Pancreas (tissue), 10 donors: ENCODE data around the gene SYNJ1. TPM values are rescaled to one million over a fixed set of nuclear protein-coding genes. Genes with fewer than 3 reads are reported as not detected.

Experiments used
- ATAC-seq, 4 donors: fragments of 200-7000 bp; cut with Tn5 transposase; one replicate each; pipeline versions ENCODE4 v1.8.0 to v1.9.1; 2020; ENCODE audit warnings: mild to moderate bottlenecking in 4 of 4, moderate library complexity in 4 of 4
- DNase-seq, 6 donors: peaks; one replicate each; pipeline ENCODE4 v3.0.0-alpha.2; 2020
- FAIRE-seq: peaks from 2 replicates; lab custom pipeline; 2012; peaks lifted over from hg19 to GRCh38; lab: Jason Lieb, UNC
- H3K27ac ChIP-seq, 4 donors: fragments of 200-600 bp; sonication (generic); 1 replicate in 3 of 4; 2 replicates in 1 of 4; pipeline versions ENCODE4 v1.5.0 to v1.8.0; 2020
- H3K27me3 ChIP-seq, 4 donors: fragments of 200-600 bp; one replicate each; pipeline ENCODE4 v1.8.0; 2021
- H3K36me3 ChIP-seq, 3 donors: fragments of 200-600 bp; sonication (generic) in 1 of 3; one replicate each; pipeline versions ENCODE4 v1.5.0 to v1.8.0; 2020 to 2021
- H3K4me1 ChIP-seq, 3 donors: fragments of 200-600 bp; one replicate each; pipeline ENCODE4 v1.8.0; 2021
- H3K4me3 ChIP-seq, 4 donors: fragments of 200-600 bp; sonication (generic) in 2 of 4; one replicate each; pipeline versions ENCODE4 v1.5.0 to v1.8.0; 2020 to 2021
- H3K9me3 ChIP-seq, 4 donors: fragments of 200-600 bp; one replicate each; pipeline ENCODE4 v1.8.0; 2021
- CTCF ChIP-seq, 4 donors: fragments of 200-600 bp; sonication (generic) in 3 of 4; IDR thresholded peaks; one replicate each; pipeline versions ENCODE4 v1.5.0 to v1.8.0; 2021; ENCODE audit warnings: antibody characterized with exemption in 4 of 4
- WGBS, 2 donors: extraction: QIAGEN DNeasy Blood & Tissue Kit; methylation state at CpG; one replicate each; pipeline ENCODE4 v1.1.7; 2013; 5-methylcytosine and 5-hydroxymethylcytosine counted together
- intact Hi-C, 3 donors: fragments of 100-400 bp; cut with DNase I; formaldehyde crosslinking; loops; one replicate each; pipeline versions ENCODE4 v1.11.1 to v1.14.2; 2022
- polyA plus RNA-seq, 2 donors: library from polyadenylated mRNA; stranded (reverse); fragments of 200-250 nt; gene quantifications; one replicate each; pipeline ENCODE4 v1.2.3, GENCODE V29; 2013
- total RNA-seq, 6 donors: library from RNA; stranded (reverse); fragmentation: NEBNext Ultra II Directional in 4 of 6; extraction: Animal tissue kit (Norgen Biotek cat#: 25700) in 4 of 6; gene quantifications; one replicate each; pipeline versions ENCODE4 v1.2.1 to v1.2.4, GENCODE V29; 2021 to 2023
- donor health status: healthy with polysubstance abuse.
- donor health status: DM: no; HTN: no; CAD: no; lungs with moderate emphysema.
- donor health status: DM: no; HTN: no; CAD: no.
- donor health status: control.
- donor health status: control.
- donor health status: Bipolar disorder and iron deficiency.
- donor health status: DM: yes; HTN: yes; CAD: no.
- donor health status: DM: no; HTN: no; CAD: no.
- donor health status: DM: no; HTN: no; CAD: no.
- donor health status: DM: yes; HTN: yes; CAD: no.

SYNJ1 gene
- total and polyA plus RNA-seq, 8 donors = 3.5 to 9.9 (median 4.9) TPM

GRCh38 chr21:32733356-32733755 is 5.5 kb upstream of the SYNJ1 start:
- no peak for FAIRE-seq
- H3K9me3 ChIP-seq = no peaks in the 10 kb centered on the region
- H3K27ac ChIP-seq = no peak overlapping the region
- no peak for TF ChIP-seq CTCF (IDR thresholded peaks at IDR 0.05)
- H3K4me1 ChIP-seq = no peaks in the 10 kb centered on the region
- H3K27me3 ChIP-seq = no peaks in the 10 kb centered on the region
- H3K4me3 ChIP-seq = no peak overlapping the region
- DNase-seq = no peak
- WGBS, 2 donors = 94% methylated on average over 6 of the region's 6 CpGs
- intact Hi-C loops = no loop called here
- peaks cover 0 to 15% (median 4%) of the 10 kb centered on the region in 3 donors for H3K36me3 ChIP-seq
- no peak for ATAC-seq

GRCh38 chr21:32732544-32732943 is 4.7 kb upstream of the SYNJ1 start:
- Histone ChIP-seq H3K4me3 (no peak overlapping the region), H3K9me3 (no peaks in the 10 kb centered on the region), H3K27ac (no peak overlapping the region), H3K27me3 (no peaks in the 10 kb centered on the region), H3K36me3 (peaks cover 0 to 15% (median 4%) of the 10 kb centered on the region in 3 donors), H3K4me1 (no peaks in the 10 kb centered on the region)
- ATAC-seq = no peak
- DNase-seq = no peak
- intact Hi-C loops = no loop called here
- WGBS, 2 donors = 86 to 88% methylated on average over 3 of the region's 3 CpGs
- TF ChIP-seq CTCF (IDR thresholded peaks at IDR 0.05) = no peak
- FAIRE-seq = no peak

DNA sequence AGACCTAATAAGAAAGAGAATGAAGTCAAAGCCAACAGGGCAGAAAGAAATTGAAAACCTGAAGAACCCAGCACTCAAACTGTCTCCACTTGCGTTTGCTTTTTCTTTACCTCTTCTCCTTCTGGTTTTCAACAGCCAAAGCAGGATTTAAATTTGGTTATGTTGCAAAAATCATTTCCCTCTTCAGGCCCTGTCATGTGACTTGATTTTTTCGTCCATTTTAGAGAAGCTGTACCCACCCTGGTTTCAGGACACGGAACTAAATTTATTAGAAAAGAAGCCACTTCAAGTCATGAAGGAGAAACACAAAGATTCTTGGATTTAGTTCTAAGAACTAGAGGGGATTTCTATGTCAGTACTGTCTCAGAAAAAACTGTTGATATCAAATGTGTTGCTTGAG is 1.0 kb upstream of the SYNJ1 start:
- FAIRE-seq = no peak
- peak overlapping the region in 2 of 4 donors; percentile 90 to 94 for H3K27ac ChIP-seq
- H3K4me3 ChIP-seq = peak overlapping the region in 2 of 4 donors; percentile 67 to 92
- no peak for ATAC-seq
- H3K4me1 ChIP-seq = peaks cover 0 to 13% (median 10%) of the 10 kb centered on the region in 3 donors
- no peaks in the 10 kb centered on the region for H3K36me3 ChIP-seq
- H3K27me3 ChIP-seq = no peaks in the 10 kb centered on the region
- no peak for TF ChIP-seq CTCF (IDR thresholded peaks at IDR 0.05)
- intact Hi-C loops = no loop called here
- 60% methylated on average over 3 of the region's 3 CpGs for WGBS, 2 donors
- DNase-seq = no peak
- H3K9me3 ChIP-seq = no peaks in the 10 kb centered on the region

- peak in 1 of 4 donors; percentile 16 for ATAC-seq
- Histone ChIP-seq H3K9me3 (no peaks in the 10 kb centered on the region), H3K4me3 (peak overlapping the region; percentile 67 to 99 (median 80)), H3K4me1 (peaks cover 0 to 13% (median 10%) of the 10 kb centered on the region in 3 donors), H3K27me3 (no peaks in the 10 kb centered on the region), H3K27ac (peak overlapping the region; percentile 90 to 94 (median 93)), H3K36me3 (no peaks in the 10 kb centered on the region)
- intact Hi-C loops = no loop called here
- no peak for TF ChIP-seq CTCF (IDR thresholded peaks at IDR 0.05)
- WGBS, 2 donors = 1 to 2% methylated on average over 13 of the region's 13 CpGs
- FAIRE-seq = no peak
- DNase-seq = no peak
Observed at GRCh38 chr21:32728456-32728839, 635 bp upstream of the SYNJ1 start.

DNA sequence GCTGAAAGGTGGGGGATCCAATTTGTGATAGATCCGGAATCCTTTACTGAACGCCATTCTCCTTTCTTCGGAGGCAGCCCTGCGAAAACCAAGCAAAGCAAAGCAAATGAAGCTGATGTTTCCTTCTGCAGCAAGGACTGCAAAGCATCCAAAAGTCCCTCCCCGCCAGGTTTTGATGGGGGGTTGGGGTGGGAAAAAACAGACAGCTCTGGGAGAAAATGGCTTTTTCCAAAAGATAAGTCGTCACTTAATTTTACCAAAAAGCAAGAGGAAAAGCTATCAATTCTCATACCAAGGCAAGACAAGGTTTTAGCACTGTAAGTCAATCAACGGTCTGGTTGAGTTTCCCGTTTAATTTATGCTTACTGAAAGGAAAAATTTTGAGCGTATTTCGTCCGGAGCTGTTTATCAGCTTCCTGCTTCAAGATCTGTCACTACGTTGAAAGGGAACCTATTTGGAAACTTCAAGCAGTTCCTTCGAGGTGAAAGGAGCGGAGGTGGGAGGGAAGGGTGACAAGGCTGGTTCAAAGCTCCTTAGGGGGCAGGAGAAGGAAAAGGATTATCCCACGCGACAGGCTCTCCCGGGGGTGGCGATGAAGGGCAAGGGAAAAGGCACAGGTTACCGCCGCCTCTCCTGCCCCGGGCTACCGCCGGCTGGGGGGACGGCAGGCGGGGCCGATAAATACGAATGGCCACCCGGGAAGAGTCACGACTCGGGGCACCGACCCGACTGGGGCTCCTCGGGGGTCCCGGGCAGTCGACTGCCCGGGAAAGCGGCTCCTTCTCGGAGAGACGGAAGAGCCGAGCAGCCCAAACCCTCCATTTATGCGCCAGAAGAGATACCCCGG is 750 bp downstream of the SYNJ1 start:
- Histone ChIP-seq H3K36me3 (no peaks in the 10 kb centered on the region), H3K27ac (peak overlapping the region; percentile 90 to 94 (median 93)), H3K4me3 (peak overlapping the region; percentile 67 to 99 (median 80)), H3K9me3 (no peaks in the 10 kb centered on the region), H3K4me1 (peaks cover 0 to 13% (median 10%) of the 10 kb centered on the region in 3 donors), H3K27me3 (no peaks in the 10 kb centered on the region)
- no peak for TF ChIP-seq CTCF (IDR thresholded peaks at IDR 0.05)
- intact Hi-C loops = no loop called here
- no peak for FAIRE-seq
- DNase-seq = peak in 4 of 6 donors; percentile 19 to 66 (median 42)
- 0% methylated on average over 42 of the region's 42 CpGs for WGBS, 2 donors
- peak; percentile 23 to 53 (median 35) for ATAC-seq
